HG02870 (cell line): ENCODE data around the gene OSGEPL1.
"Not testable (repeated sequence)": the region's sequence is repeated elsewhere in the genome, so short reads cannot be mapped to it uniquely, and the experiment has no call there.

Experiments used
- ATAC-seq: cut with Tn5 transposase; IDR thresholded peaks from one replicate; pipeline ENCODE4 v1.9.1; 2021; ENCODE audit warnings: mild to moderate bottlenecking, moderate library complexity; ENCODE audit not compliant: unreplicated experiment

The OSGEPL1 gene

GRCh38 chr2:189751080-189751658, 11.4 kb downstream of the OSGEPL1 start:
- ATAC-seq = no peak

DNA sequence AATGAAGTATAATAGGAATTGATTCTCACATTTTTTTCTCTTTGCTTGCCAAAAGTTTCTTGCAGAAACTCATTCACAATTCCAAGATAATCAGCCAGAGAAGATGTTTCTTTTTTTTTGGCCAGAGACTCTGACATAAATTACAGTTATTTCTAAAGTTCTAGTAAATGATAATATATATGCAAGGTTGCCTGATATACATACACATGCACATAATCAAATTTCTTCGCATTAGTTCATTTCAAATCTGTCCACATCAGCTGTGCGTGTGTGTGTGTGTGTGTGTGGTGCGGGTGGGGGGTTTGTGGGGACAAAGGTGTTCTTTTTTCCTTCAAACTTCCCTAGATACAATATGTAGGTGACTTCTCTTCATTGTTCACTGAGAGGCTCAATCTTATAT, 33.2 kb downstream of the OSGEPL1 start:
- ATAC-seq = no peak

GRCh38 chr2:189726849-189727248, 35.7 kb downstream of the OSGEPL1 start:
- no peak for ATAC-seq

DNA sequence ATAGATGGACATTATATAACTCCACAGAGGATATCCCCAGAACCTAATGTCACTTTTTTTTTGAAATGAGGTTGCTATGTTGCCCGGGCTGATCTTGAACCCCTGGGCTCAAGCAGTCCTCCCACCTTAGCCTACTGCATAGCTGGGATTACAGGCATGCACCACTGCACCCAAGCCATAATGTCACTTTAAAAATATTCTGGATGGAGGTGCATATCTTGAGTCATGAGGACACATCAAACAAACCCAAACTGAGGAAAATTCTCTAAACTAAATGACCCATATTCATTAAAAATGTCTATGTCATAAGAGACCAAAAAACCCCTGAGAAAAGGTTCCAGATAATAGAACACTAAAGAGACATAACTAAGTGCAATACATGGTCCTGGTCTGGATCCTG, 36.3 kb downstream of the OSGEPL1 start:
- no peak for ATAC-seq

DNA sequence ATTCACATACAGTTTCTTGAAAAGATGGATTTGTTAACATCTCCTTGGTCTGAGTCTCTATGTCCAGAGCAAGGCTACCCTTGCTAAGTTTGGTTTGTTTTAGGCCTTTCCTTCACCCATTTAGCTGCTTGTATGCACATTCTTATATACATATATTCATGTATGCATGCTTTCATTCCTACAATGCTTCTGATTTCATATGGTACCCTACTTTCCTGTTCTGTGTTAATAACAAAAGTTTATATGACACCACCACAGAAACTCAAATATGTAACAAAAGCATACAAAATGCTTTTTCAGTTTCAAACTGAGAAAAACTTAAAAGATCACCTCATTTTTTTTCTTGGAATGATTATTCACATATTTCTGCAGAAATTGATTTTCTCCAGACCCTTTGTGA, 39.4 kb downstream of the OSGEPL1 start:
- ATAC-seq = no peak

DNA sequence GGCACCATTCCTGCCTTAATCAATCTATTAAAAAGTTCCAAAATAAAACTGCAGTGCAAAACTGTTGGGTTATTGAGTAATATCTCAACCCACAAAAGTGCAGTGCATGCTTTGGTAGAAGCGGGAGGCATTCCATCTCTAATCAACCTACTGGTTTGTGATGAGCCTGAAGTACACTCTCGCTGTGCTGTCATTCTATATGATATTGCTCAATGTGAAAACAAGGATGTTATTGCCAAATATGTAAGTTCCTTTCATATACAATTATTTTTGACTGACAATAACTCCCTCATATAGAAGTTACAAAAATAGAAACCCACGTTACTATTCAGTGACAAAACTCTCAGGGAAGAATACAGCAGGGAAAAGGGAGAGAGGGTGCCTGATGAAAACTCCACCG, 43.0 kb downstream of the OSGEPL1 start:
- ATAC-seq = no peak

GRCh38 chr2:189717593-189717992, 45.0 kb downstream of the OSGEPL1 start:
- not testable (repeated sequence) for ATAC-seq

DNA sequence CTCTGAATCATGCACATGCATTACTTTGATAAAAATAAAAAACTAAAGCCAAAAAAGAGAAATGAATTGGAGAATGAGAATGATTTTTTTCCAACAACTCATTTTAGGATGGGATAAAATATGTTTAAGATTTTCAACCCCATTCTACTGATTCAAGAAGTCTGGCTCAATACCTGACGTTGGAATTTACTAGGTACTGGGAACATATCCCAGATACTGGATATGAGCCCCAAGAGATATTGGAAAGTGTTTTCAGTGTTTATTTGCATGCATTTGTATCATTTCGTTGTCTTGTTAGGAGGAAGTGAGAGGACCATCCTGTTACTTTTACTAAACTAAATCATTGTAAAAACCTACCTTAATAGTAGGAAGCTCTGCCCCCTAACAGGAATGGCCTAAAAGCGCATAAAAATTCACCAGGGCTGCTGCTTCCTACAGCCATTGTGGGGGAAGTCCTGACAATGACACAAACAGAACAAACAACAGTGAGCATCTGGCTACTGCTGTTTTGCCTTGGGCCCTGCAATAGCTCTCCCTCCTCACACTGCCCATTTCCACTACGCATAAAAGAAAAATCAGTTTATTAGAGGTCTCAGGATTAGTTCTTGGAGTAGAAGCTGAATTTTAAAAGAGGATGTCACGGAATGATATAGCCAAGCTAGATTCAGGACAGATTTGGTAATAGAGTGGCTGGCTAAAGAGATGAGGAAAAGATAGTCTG, 52.9 kb downstream of the OSGEPL1 start:
- ATAC-seq = no peak

DNA sequence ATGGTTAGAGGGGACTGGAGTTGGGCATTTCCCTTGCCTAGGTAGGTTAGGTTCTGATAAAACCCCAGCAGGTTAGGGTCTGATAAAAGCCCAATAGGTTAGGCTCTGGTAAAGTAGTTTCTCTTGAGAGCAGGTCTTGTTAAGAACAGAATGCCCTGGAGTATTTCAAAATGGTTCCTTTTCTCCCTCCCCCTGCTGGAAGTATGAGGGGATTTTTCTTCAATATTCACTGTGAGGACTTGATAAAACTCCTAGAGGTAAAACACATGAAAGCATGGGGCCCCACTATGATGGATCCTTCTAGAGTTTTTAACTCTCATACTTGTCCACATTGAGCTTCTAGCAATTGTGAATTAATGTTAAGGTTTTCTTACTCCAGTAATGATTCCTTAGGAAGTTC, 60.5 kb downstream of the OSGEPL1 start:
- ATAC-seq = no peak

DNA sequence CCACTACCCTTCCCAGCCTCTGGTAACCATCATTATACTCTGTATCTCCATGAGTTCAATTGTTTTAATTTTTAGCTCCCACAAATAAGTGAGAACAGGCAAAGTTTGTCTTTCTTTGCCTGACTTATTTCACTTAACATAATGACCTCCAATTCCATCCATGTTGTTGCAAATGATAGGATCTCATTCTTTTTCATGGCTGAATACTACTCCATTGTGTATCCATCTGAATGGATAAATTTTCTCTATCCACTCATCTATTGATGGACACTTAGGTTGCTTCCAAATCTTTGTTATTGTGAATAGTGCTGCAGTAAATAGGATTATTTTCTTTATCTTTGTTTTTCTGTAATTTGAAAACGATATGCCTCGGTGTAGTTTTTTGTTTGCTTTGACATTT, 61.9 kb downstream of the OSGEPL1 start:
- ATAC-seq = no peak

GRCh38 chr2:189698020-189698887, 64.3 kb downstream of the OSGEPL1 start:
- ATAC-seq = no peak
